ENCODE results near the gene SULT1A2. TPM values are rescaled to one million over a fixed set of nuclear protein-coding genes. Genes with fewer than 3 reads are reported as not detected.

The SULT1A2 gene
- total and polyA plus RNA-seq, 2 donors (not counting 1 experiment from before 2014, with no cell fraction given), result 0.17 TPM; not detected in 1

- Histone ChIP-seq H3K9ac (ENCODE audit: insufficient read depth, low read length) (no peak overlapping the region), H3K9me3 (ENCODE audit: control insufficient read depth, insufficient read depth, low read depth, low read length) (no peaks in the 10 kb centered on the region), H3K4me2 (ENCODE audit: extremely low read depth, insufficient read depth, low read length) (no peak overlapping the region), H3K27me3 (ENCODE audit: control insufficient read depth, insufficient read depth, low read length) (no peaks in the 10 kb centered on the region), H2AFZ (ENCODE audit: low read length) (no peak overlapping the region), H3K4me1 (ENCODE audit: control insufficient read depth, extremely low read depth, insufficient read depth, low read length) (peaks cover 2% of the 10 kb centered on the region), H3K4me3 (replicated peaks in 1 of 4; ENCODE audit: control extremely low read depth in 1 of 4, insufficient read depth in 1 of 4, low read depth in 3 of 4, low read length in 4 of 4) (no peak overlapping the region), H3K27ac (ENCODE audit: insufficient read depth, low read length) (no peak overlapping the region), H3K79me2 (ENCODE audit: control insufficient read depth, insufficient read depth, low read length) (no peaks in the 10 kb centered on the region), H4K20me1 (ENCODE audit: control insufficient read depth, extremely low read depth, insufficient read depth, low read length) (no peaks in the 10 kb centered on the region), H3K36me3 (ENCODE audit: control insufficient read depth, insufficient read depth, low read length) (no peaks in the 10 kb centered on the region)
- TF ChIP-seq, protein P1, sequence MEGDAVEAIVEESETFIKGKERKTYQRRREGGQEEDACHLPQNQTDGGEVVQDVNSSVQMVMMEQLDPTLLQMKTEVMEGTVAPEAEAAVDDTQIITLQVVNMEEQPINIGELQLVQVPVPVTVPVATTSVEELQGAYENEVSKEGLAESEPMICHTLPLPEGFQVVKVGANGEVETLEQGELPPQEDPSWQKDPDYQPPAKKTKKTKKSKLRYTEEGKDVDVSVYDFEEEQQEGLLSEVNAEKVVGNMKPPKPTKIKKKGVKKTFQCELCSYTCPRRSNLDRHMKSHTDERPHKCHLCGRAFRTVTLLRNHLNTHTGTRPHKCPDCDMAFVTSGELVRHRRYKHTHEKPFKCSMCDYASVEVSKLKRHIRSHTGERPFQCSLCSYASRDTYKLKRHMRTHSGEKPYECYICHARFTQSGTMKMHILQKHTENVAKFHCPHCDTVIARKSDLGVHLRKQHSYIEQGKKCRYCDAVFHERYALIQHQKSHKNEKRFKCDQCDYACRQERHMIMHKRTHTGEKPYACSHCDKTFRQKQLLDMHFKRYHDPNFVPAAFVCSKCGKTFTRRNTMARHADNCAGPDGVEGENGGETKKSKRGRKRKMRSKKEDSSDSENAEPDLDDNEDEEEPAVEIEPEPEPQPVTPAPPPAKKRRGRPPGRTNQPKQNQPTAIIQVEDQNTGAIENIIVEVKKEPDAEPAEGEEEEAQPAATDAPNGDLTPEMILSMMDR (conservative IDR thresholded peaks at IDR 0.05 in 1 of 2, IDR thresholded peaks at IDR 0.05 in 1 of 2; ENCODE audit: low read depth in 1 of 2, low read length in 2 of 2), result no peak
- no peak for TF ChIP-seq EZH2 (IDR thresholded peaks at IDR 0.05; ENCODE audit: low read length, missing control alignments)
- DNase-seq (ENCODE audit: low read depth in 2 of 2), result no peak
These were observed 34.7 kb downstream of the SULT1A2 start for GRCh38 chr16:28562199-28562598.

DNA sequence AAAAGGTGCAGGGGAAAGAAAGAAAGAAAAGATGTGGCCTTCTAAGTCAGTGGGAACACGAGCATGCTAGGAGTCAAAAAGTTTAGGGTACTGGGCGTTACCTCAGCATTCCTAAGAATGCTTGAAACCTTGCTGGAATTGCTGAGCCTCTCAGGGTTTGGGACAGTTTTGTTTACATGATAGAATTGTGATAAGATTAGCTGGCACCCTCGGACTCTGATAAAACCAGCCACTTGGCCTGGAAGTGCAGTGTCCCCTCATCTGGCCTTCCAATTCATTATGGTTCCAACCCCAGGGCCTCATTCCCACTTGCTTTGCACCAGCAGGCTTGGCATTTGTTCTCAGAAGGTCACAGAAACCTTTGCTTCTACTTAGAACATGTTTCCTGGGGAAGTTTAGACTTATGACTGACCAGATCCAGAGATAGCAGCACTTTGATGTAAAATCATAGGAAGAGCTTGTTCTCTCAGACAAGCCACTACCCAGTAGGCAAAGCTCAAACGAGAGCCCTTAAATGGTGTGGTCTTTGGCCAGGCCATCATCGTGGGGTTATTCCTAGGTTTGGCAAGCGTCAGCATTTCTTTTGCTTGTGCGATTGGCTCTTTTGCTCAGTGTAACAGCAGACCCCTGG, 35.2 kb downstream of the SULT1A2 start:
- Histone ChIP-seq H3K4me2 (ENCODE audit: extremely low read depth, insufficient read depth, low read length) (no peak overlapping the region), H3K4me1 (ENCODE audit: control insufficient read depth, extremely low read depth, insufficient read depth, low read length) (peaks cover 2% of the 10 kb centered on the region), H3K79me2 (ENCODE audit: control insufficient read depth, insufficient read depth, low read length) (no peaks in the 10 kb centered on the region), H4K20me1 (ENCODE audit: control insufficient read depth, extremely low read depth, insufficient read depth, low read length) (no peaks in the 10 kb centered on the region), H3K36me3 (ENCODE audit: control insufficient read depth, insufficient read depth, low read length) (no peaks in the 10 kb centered on the region), H3K4me3 (replicated peaks in 1 of 4; ENCODE audit: control extremely low read depth in 1 of 4, insufficient read depth in 1 of 4, low read depth in 3 of 4, low read length in 4 of 4) (no peak overlapping the region), H3K9ac (ENCODE audit: insufficient read depth, low read length) (no peak overlapping the region), H2AFZ (ENCODE audit: low read length) (no peak overlapping the region), H3K9me3 (ENCODE audit: control insufficient read depth, insufficient read depth, low read depth, low read length) (no peaks in the 10 kb centered on the region), H3K27me3 (ENCODE audit: control insufficient read depth, insufficient read depth, low read length) (no peaks in the 10 kb centered on the region), H3K27ac (ENCODE audit: insufficient read depth, low read length) (no peak overlapping the region)
- no peak for TF ChIP-seq EZH2 (IDR thresholded peaks at IDR 0.05; ENCODE audit: low read length, missing control alignments)
- TF ChIP-seq, protein P1 (conservative IDR thresholded peaks at IDR 0.05 in 1 of 2, IDR thresholded peaks at IDR 0.05 in 1 of 2; ENCODE audit: low read depth in 1 of 2, low read length in 2 of 2), result no peak
- no peak for DNase-seq (ENCODE audit: low read depth in 2 of 2)

- no peaks in the 10 kb centered on the region for H4K20me1 ChIP-seq (ENCODE audit: control insufficient read depth, extremely low read depth, insufficient read depth, low read length)
- peaks cover 2% of the 10 kb centered on the region for H3K4me1 ChIP-seq (ENCODE audit: control insufficient read depth, extremely low read depth, insufficient read depth, low read length)
- H3K4me3 ChIP-seq (replicated peaks in 1 of 4; ENCODE audit: control extremely low read depth in 1 of 4, insufficient read depth in 1 of 4, low read depth in 3 of 4, low read length in 4 of 4), result no peak overlapping the region
- no peak overlapping the region for H3K9ac ChIP-seq (ENCODE audit: insufficient read depth, low read length)
- no peak overlapping the region for H3K4me2 ChIP-seq (ENCODE audit: extremely low read depth, insufficient read depth, low read length)
- H3K36me3 ChIP-seq (ENCODE audit: control insufficient read depth, insufficient read depth, low read length), result no peaks in the 10 kb centered on the region
- no peaks in the 10 kb centered on the region for H3K9me3 ChIP-seq (ENCODE audit: control insufficient read depth, insufficient read depth, low read depth, low read length)
- H3K27me3 ChIP-seq (ENCODE audit: control insufficient read depth, insufficient read depth, low read length), result no peaks in the 10 kb centered on the region
- H3K27ac ChIP-seq (ENCODE audit: insufficient read depth, low read length), result no peak overlapping the region
- TF ChIP-seq, protein P1 (conservative IDR thresholded peaks at IDR 0.05 in 1 of 2, IDR thresholded peaks at IDR 0.05 in 1 of 2; ENCODE audit: low read depth in 1 of 2, low read length in 2 of 2), result no peak
- TF ChIP-seq EZH2 (IDR thresholded peaks at IDR 0.05; ENCODE audit: low read length, missing control alignments), result no peak
- H3K79me2 ChIP-seq (ENCODE audit: control insufficient read depth, insufficient read depth, low read length), result no peaks in the 10 kb centered on the region
- no peak for DNase-seq (ENCODE audit: low read depth in 2 of 2)
- H2AFZ ChIP-seq (ENCODE audit: low read length), result no peak overlapping the region
These were observed 38.4 kb downstream of the SULT1A2 start for GRCh38 chr16:28558456-28558855.

Data from fibroblast of lung (primary cell).